Naive B cell (primary cell): Measurements from ENCODE around the gene PIAS4. TPM values are rescaled to one million over a fixed set of nuclear protein-coding genes. Genes with fewer than 3 reads are reported as not detected.
A peak's percentile ranks its signal among the peaks of the same experiment; 100 is the strongest.
"Not testable (repeated sequence)": the region's sequence is repeated elsewhere in the genome, so short reads cannot be mapped to it uniquely, and the experiment has no call there.

Source experiments
- ATAC-seq, 2 donors: fragments of 150-1000 bp; cut with Tn5 transposase; 2 replicates each; pipeline ENCODE4 v1.10.0; 2021; ENCODE audit warnings: low read depth in 2 of 2, mild to moderate bottlenecking in 2 of 2, moderate library complexity in 2 of 2
- DNase-seq: peaks from one replicate; pipeline ENCODE4 v3.0.0; 2022
- H3K27ac Mint-ChIP-seq, 6 donors: one replicate each; pipeline ENCODE4 v1.8.0; 2020 to 2022; ENCODE audit warnings: mild to moderate bottlenecking in 6 of 6, mixed read lengths in 6 of 6, moderate library complexity in 5 of 6, inconsistent platforms in 2 of 6
- H3K27me3 Mint-ChIP-seq, 3 donors: one replicate each; pipeline ENCODE4 v1.8.0; 2021 to 2022; ENCODE audit warnings: mixed read lengths in 3 of 3, mild to moderate bottlenecking in 1 of 3
- H3K36me3 Mint-ChIP-seq, 2 donors: one replicate each; pipeline ENCODE4 v1.8.0; 2020 to 2022; ENCODE audit warnings: mixed read lengths in 2 of 2, inconsistent platforms in 1 of 2, mild to moderate bottlenecking in 1 of 2
- H3K4me1 Mint-ChIP-seq, 3 donors: one replicate each; pipeline ENCODE4 v1.8.0; 2020 to 2022; ENCODE audit warnings: mixed read lengths in 3 of 3, inconsistent platforms in 1 of 3, mild to moderate bottlenecking in 1 of 3, moderate library complexity in 1 of 3
- H3K4me3 Mint-ChIP-seq, 8 donors: one replicate each; pipeline ENCODE4 v1.8.0; 2020 to 2022; ENCODE audit warnings: mild to moderate bottlenecking in 8 of 8, mixed read lengths in 8 of 8, moderate library complexity in 8 of 8, inconsistent platforms in 2 of 8
- H3K9me3 Mint-ChIP-seq, 7 donors: one replicate each; pipeline ENCODE4 v1.8.0; 2020 to 2022; ENCODE audit warnings: mixed read lengths in 7 of 7, mild to moderate bottlenecking in 5 of 7, inconsistent platforms in 2 of 7, moderate library complexity in 1 of 7
- polyA plus RNA-seq, 6 donors: library from polyadenylated mRNA; unstranded; fragments of 300-500 nt; fragmentation: Illumina TruSeq; gene quantifications; one replicate each; pipeline ENCODE4 v1.2.3, GENCODE V29; 2021; ENCODE audit warnings: low read depth in 6 of 6

The PIAS4 gene
- polyA plus RNA-seq: 10 to 100 TPM in 1 of 6 donors, 1 to 10 TPM in 5; 5.1 to 12.1 (median 6.1) TPM

- ATAC-seq (peak; percentile 88 to 90), DNase-seq (peak; percentile 95)
- Mint-ChIP-seq H3K4me1 (peaks cover 20 to 29% (median 24%) of the 10 kb centered on the region in 3 donors), H3K4me3 (peak within 1 kb of the TSS; percentile 87 to 94 (median 88)), H3K27me3 (no peaks in the 10 kb centered on the region), H3K36me3 (no peaks in the 10 kb centered on the region), H3K27ac (peak within 1 kb of the TSS; percentile 75 to 96 (median 90)), H3K9me3 (no peaks in the 10 kb centered on the region)
Measured at GRCh38 chr19:4007021-4007835, at the start of gene PIAS4. Gene PIAS4, plus strand, starts transcription at chr19:4007736. Its CDS starts 25 bp downstream, at chr19:4007761.

- Mint-ChIP-seq H3K27ac (no peak overlapping the region), H3K4me1 (no peaks in the 10 kb centered on the region), H3K4me3 (no peak overlapping the region), H3K36me3 (no peaks in the 10 kb centered on the region), H3K27me3 (no peaks in the 10 kb centered on the region), H3K9me3 (no peaks in the 10 kb centered on the region)
- no peak for ATAC-seq
- DNase-seq: no peak
Measured at GRCh38 chr19:3958836-3959765, 48.4 kb upstream of the PIAS4 start.

- no peaks in the 10 kb centered on the region for H3K27me3 Mint-ChIP-seq
- no peak overlapping the region for H3K27ac Mint-ChIP-seq
- ATAC-seq (no peak), DNase-seq (no peak)
- no peak overlapping the region for H3K4me3 Mint-ChIP-seq
- H3K4me1 Mint-ChIP-seq: no peaks in the 10 kb centered on the region
- no peaks in the 10 kb centered on the region for H3K9me3 Mint-ChIP-seq
- no peaks in the 10 kb centered on the region for H3K36me3 Mint-ChIP-seq
Measured at GRCh38 chr19:3959766-3960131, 47.8 kb upstream of the PIAS4 start.

GRCh38 chr19:3961007-3961406 lies 46.5 kb upstream of the PIAS4 start:
- H3K27ac Mint-ChIP-seq: no peak overlapping the region
- H3K4me1 Mint-ChIP-seq: peaks cover 0 to 2% (median 0%) of the 10 kb centered on the region in 3 donors
- H3K4me3 Mint-ChIP-seq: no peak overlapping the region
- H3K9me3 Mint-ChIP-seq: no peaks in the 10 kb centered on the region
- H3K27me3 Mint-ChIP-seq: no peaks in the 10 kb centered on the region
- H3K36me3 Mint-ChIP-seq: no peaks in the 10 kb centered on the region
- ATAC-seq (no peak), DNase-seq (no peak)

GRCh38 chr19:3963458-3964255 lies 43.9 kb upstream of the PIAS4 start:
- Mint-ChIP-seq H3K27me3 (no peaks in the 10 kb centered on the region), H3K4me3 (no peak overlapping the region), H3K9me3 (no peaks in the 10 kb centered on the region), H3K4me1 (peaks cover 5 to 13% (median 6%) of the 10 kb centered on the region in 3 donors), H3K27ac (no peak overlapping the region), H3K36me3 (no peaks in the 10 kb centered on the region)
- ATAC-seq (no peak), DNase-seq (no peak)

- no peak for DNase-seq
- ATAC-seq: no peak
- H3K27me3 Mint-ChIP-seq: no peaks in the 10 kb centered on the region
- H3K27ac Mint-ChIP-seq: no peak overlapping the region
- peaks cover 5 to 20% (median 11%) of the 10 kb centered on the region in 3 donors for H3K4me1 Mint-ChIP-seq
- no peaks in the 10 kb centered on the region for H3K36me3 Mint-ChIP-seq
- no peaks in the 10 kb centered on the region for H3K9me3 Mint-ChIP-seq
- no peak overlapping the region for H3K4me3 Mint-ChIP-seq
Measured at GRCh38 chr19:3964256-3965194, 43.0 kb upstream of the PIAS4 start.

- peak overlapping the region in 1 of 6 donors; percentile 38 for H3K27ac Mint-ChIP-seq
- ATAC-seq: no peak
- no peak for DNase-seq
- peaks cover 15 to 36% (median 26%) of the 10 kb centered on the region in 3 donors for H3K4me1 Mint-ChIP-seq
- H3K4me3 Mint-ChIP-seq: peak overlapping the region in 2 of 8 donors; percentile 24 to 56
- H3K36me3 Mint-ChIP-seq: no peaks in the 10 kb centered on the region
- no peaks in the 10 kb centered on the region for H3K27me3 Mint-ChIP-seq
- no peaks in the 10 kb centered on the region for H3K9me3 Mint-ChIP-seq
Measured at GRCh38 chr19:3966051-3967017, 41.2 kb upstream of the PIAS4 start.

- H3K27ac Mint-ChIP-seq, H3K36me3 Mint-ChIP-seq, H3K27me3 Mint-ChIP-seq, ATAC-seq, DNase-seq, H3K9me3 Mint-ChIP-seq: not testable (repeated sequence)
- Mint-ChIP-seq H3K4me3 (peak overlapping the region in 1 of 8 donors; percentile 25), H3K4me1 (peaks cover 15 to 38% (median 27%) of the 10 kb centered on the region in 3 donors)
Measured at GRCh38 chr19:3967983-3968382, 39.6 kb upstream of the PIAS4 start.

- Mint-ChIP-seq H3K4me1 (peaks cover 15 to 38% (median 27%) of the 10 kb centered on the region in 3 donors), H3K4me3 (peak overlapping the region; percentile 7 to 95 (median 82)), H3K27me3 (no peaks in the 10 kb centered on the region), H3K36me3 (no peaks in the 10 kb centered on the region), H3K9me3 (no peaks in the 10 kb centered on the region), H3K27ac (peak overlapping the region in 2 of 6 donors; percentile 57 to 84)
- ATAC-seq (no peak), DNase-seq (no peak)
Measured at GRCh38 chr19:3968556-3969434, 38.7 kb upstream of the PIAS4 start.

- Mint-ChIP-seq H3K4me1 (peaks cover 15 to 38% (median 27%) of the 10 kb centered on the region in 3 donors), H3K36me3 (no peaks in the 10 kb centered on the region), H3K27ac (peak overlapping the region; percentile 24 to 87 (median 67)), H3K4me3 (peak overlapping the region; percentile 89 to 95 (median 92)), H3K27me3 (no peaks in the 10 kb centered on the region), H3K9me3 (no peaks in the 10 kb centered on the region)
- DNase-seq (no peak), ATAC-seq (no peak)
Measured at GRCh38 chr19:3969435-3970312, 37.9 kb upstream of the PIAS4 start.
